ENCODE measurements around the gene KRT76. TPM values are rescaled to one million over a fixed set of nuclear protein-coding genes. Genes with fewer than 3 reads are reported as not detected.

Gene KRT76
- total and polyA plus RNA-seq, 10 of the 15 experiments (the other 5 are each of a cell fraction or from before 2014, with no cell fraction given), result not detected

- no peak for TF ChIP-seq BCLAF1 (IDR thresholded peaks at IDR 0.05)
- TF ChIP-seq SREBF2 (IDR thresholded peaks at IDR 0.05; ENCODE audit: low read length), result no peak
- no peak for TF ChIP-seq WRNIP1 (IDR thresholded peaks at IDR 0.05; ENCODE audit: borderline replicate concordance, low read depth, low read length)
- TF ChIP-seq CREB1 (IDR thresholded peaks at IDR 0.05; ENCODE audit: low read depth), result no peak
- no peak for TF ChIP-seq PAX5 (IDR thresholded peaks at IDR 0.05; ENCODE audit: borderline replicate concordance, low read depth, low read length)
- TF ChIP-seq CREM (IDR thresholded peaks at IDR 0.05; ENCODE audit: low read depth), result no peak
- Histone ChIP-seq H3K4me2 (ENCODE audit: control insufficient read depth, insufficient read depth) (no peak within 1 kb of the TSS), H3K36me3 (ENCODE audit: control insufficient read depth in 2 of 2, insufficient read depth in 2 of 2, low read length in 1 of 2) (no peaks in the 10 kb centered on the region), H2AFZ (ENCODE audit: control insufficient read depth, low read depth, low read length) (no peak within 1 kb of the TSS), H3K27ac (ENCODE audit: control insufficient read depth, insufficient read depth) (no peak within 1 kb of the TSS), H3K79me2 (ENCODE audit: control insufficient read depth, insufficient read depth, low read length) (no peaks in the 10 kb centered on the region), H3K9me3 (replicated peaks; ENCODE audit: control insufficient read depth, insufficient read depth, low read length) (no peaks in the 10 kb centered on the region), H3K9ac (ENCODE audit: control insufficient read depth, insufficient read depth, low read length) (no peak within 1 kb of the TSS), H3K27me3 (replicated peaks in 1 of 2; ENCODE audit: control insufficient read depth in 2 of 2, insufficient read depth in 2 of 2, low read length in 1 of 2) (peaks cover 0 to 2% of the 10 kb centered on the region in 2 experiments; a peak in 1 of 4 replicates), H3K4me3 (no peak within 1 kb of the TSS), H4K20me1 (ENCODE audit: control insufficient read depth, insufficient read depth) (no peaks in the 10 kb centered on the region), H3K4me1 (ENCODE audit: control insufficient read depth, insufficient read depth, low read length) (no peaks in the 10 kb centered on the region)
- intact Hi-C loops (cut with micrococcal nuclease; ENCODE audit: unreplicated experiment) (no loop called here), in situ Hi-C loops (cut with MboI) (no loop called here)
- FAIRE-seq, result no peak
- ChIA-PET RAD21 (ENCODE audit: unreplicated experiment) (no interaction called here), SMC1A (ENCODE audit: uncharacterized antibody, unreplicated experiment) (no interaction called here), CTCF (no interaction called here), POLR2A (no interaction called here)
- DNase-seq (ENCODE audit: low read depth, low spot score), result no peak
- no peak for ATAC-seq
- WGBS (ENCODE audit: insufficient coverage, insufficient replicate concordance, low lambda C conversion rate, missing lambda C conversion rate), result 21% methylated on average over 15 of the region's 15 CpGs
- no TSS peak for BruUV-seq (replicated peaks)
Observed at GRCh38 chr12:52813885-52814709, 37.0 kb upstream of the KRT76 start, which contains the start of gene KRT4. TSS of gene KRT4 (minus strand) at chr12:52814116. CDS start at chr12:52814058, 58 bp downstream.

Data from GM12878 (cell line).